Glutamatergic neuron (in vitro differentiated cells): ENCODE measurements around the gene CBLC. TPM values are rescaled to one million over a fixed set of nuclear protein-coding genes. Genes with fewer than 3 reads are reported as not detected.

Experiments
- DNase-seq: peaks from one replicate; pipeline ENCODE4 v3.0.0; 2022
- H3K27ac Mint-ChIP-seq: one replicate; pipeline ENCODE4 v1.8.0; 2020; ENCODE audit warnings: mild to moderate bottlenecking, mixed read lengths, inconsistent platforms; ENCODE audit not compliant: unreplicated experiment
- H3K27me3 Mint-ChIP-seq: one replicate; pipeline ENCODE4 v1.8.0; 2020; ENCODE audit warnings: mild to moderate bottlenecking, moderate library complexity, mixed read lengths, inconsistent platforms; ENCODE audit not compliant: unreplicated experiment
- H3K36me3 Mint-ChIP-seq: one replicate; pipeline ENCODE4 v1.8.0; 2020; ENCODE audit warnings: mild to moderate bottlenecking, mixed read lengths, inconsistent platforms; ENCODE audit not compliant: unreplicated experiment
- H3K4me1 Mint-ChIP-seq: one replicate; pipeline ENCODE4 v1.8.0; 2020; ENCODE audit warnings: mild to moderate bottlenecking, low read depth, mixed read lengths, inconsistent platforms; ENCODE audit not compliant: unreplicated experiment
- H3K4me3 Mint-ChIP-seq: one replicate; pipeline ENCODE4 v1.8.0; 2020; ENCODE audit warnings: mild to moderate bottlenecking, mixed read lengths, inconsistent platforms; ENCODE audit not compliant: unreplicated experiment
- H3K9me3 Mint-ChIP-seq: one replicate; pipeline ENCODE4 v1.8.0; 2020; ENCODE audit warnings: mild to moderate bottlenecking, moderate library complexity, mixed read lengths, inconsistent platforms; ENCODE audit not compliant: unreplicated experiment
- total RNA-seq: library from RNA; stranded (reverse); fragmentation: NEBNext Ultra II Directional; extraction: Animal tissue kit (Norgen Biotek cat#: 25700); gene quantifications from one replicate; pipeline ENCODE4 v1.2.1, GENCODE V29; 2021; ENCODE audit not compliant: unreplicated experiment
- TF ChIP-seq, protein P1 (sequence below): fragments of 200-600 bp; sonication (generic); IDR thresholded peaks from one replicate; pipeline ENCODE4 v1.5.0; 2021; ENCODE audit not compliant: partially characterized antibody, unreplicated experiment

Gene CBLC
- total RNA-seq, 1 donor from 2014 or later, result not detected

DNA sequence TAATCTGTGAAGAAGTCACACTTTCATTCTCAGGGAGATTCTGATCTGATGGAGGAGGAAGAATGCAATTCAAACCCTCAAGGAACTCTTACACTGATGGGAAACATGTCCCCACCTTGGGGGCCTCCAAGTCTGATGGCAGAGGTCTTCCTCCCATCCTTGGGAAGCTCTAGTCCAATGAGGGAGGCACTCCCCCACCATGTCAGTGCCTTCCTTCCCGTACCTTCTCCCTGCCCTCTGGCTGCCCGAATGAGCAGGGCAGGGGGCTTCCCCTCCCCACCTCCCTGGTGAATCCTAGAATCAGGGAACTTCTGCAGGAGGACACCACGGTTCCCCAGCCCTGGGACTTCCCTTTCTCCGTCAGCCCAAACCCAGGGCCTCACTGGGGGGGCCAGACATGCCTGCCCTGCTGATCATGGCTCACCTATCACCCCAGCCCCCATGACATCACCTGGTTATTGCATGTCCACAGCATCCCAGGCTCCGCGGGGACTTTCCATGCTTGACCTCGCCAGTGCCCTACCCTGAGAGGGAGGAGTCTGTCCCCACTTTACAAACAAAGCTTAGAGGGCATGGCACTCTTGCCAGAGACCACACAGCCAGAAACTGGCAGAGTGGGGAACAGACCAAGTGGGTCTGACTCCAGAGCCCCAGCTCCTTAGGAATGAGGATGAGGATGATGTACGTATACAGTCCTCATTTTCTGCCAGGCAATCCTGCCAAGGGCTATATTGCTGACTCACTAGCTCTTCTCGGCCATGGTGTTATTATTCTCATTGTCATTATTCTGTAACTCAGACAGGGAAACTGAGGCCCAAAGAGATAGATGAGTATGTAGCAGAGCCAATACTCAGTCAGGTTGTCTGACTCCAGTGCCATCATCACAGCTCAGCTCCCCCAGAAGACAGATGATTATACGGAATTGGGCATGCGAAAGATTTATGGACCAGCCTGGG, 38.8 kb upstream of the CBLC start:
- no peaks in the 10 kb centered on the region for H3K36me3 Mint-ChIP-seq
- no peak overlapping the region for H3K27ac Mint-ChIP-seq
- no peaks in the 10 kb centered on the region for H3K4me1 Mint-ChIP-seq

DNA sequence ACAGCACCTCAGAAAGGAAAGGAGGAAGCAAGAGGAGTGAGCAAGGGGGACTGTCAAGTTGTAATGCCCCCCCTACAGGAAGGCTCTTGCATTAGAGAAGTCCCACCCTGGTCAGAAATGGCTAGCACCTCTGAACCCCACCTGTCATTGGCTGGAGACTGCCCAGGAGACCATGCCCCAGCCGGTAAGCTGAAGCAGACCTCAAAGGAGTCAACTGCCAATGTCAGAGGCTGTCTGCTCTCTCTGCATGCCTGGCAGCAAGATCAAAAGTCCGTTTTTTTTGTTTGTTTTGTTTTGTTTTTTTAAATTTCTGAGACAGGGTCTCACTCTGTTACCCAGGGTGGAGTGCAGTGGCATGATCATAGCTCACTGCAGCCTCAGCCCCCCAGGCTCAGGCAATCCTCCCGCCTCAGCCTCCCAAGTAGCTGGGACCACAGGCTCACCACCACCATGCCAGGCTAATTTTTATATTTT, 37.3 kb upstream of the CBLC start:
- Mint-ChIP-seq H3K4me1 (no peaks in the 10 kb centered on the region), H3K9me3 (peaks cover 5% of the 10 kb centered on the region), H3K27ac (no peak overlapping the region), H3K36me3 (no peaks in the 10 kb centered on the region), H3K27me3 (peaks cover 2% of the 10 kb centered on the region), H3K4me3 (no peak overlapping the region)
- TF ChIP-seq, protein P1, sequence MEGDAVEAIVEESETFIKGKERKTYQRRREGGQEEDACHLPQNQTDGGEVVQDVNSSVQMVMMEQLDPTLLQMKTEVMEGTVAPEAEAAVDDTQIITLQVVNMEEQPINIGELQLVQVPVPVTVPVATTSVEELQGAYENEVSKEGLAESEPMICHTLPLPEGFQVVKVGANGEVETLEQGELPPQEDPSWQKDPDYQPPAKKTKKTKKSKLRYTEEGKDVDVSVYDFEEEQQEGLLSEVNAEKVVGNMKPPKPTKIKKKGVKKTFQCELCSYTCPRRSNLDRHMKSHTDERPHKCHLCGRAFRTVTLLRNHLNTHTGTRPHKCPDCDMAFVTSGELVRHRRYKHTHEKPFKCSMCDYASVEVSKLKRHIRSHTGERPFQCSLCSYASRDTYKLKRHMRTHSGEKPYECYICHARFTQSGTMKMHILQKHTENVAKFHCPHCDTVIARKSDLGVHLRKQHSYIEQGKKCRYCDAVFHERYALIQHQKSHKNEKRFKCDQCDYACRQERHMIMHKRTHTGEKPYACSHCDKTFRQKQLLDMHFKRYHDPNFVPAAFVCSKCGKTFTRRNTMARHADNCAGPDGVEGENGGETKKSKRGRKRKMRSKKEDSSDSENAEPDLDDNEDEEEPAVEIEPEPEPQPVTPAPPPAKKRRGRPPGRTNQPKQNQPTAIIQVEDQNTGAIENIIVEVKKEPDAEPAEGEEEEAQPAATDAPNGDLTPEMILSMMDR, result no peak
- no peak for DNase-seq

More for the DNA sequence above, 38.8 kb upstream of the CBLC start:
- H3K27me3 Mint-ChIP-seq, result peaks cover 2% of the 10 kb centered on the region
- H3K9me3 Mint-ChIP-seq, result peaks cover 3% of the 10 kb centered on the region
- TF ChIP-seq, protein P1, result no peak
- no peak for DNase-seq
- no peak overlapping the region for H3K4me3 Mint-ChIP-seq

DNA sequence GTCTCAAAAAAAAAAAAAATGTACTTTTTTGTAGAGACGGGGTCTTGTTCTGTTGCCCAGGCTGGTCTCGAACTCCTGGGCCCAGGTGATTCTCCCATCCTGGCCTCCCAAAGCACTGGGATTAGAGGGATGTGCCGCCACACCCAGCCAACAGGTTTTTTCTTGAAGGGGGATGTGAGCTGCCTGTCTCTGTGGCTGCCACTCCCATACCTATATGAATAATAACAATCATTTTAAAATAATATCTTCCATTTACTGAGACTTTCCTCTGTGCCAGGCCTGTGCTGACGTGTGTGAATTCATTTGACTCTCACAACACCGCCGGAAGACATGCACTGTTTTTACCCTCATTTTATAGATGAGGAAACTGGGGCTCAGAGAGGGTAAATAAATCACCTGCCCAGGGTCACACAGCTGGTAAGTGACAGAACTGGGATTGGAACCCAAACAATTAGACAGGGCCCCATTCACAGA, 36.4 kb upstream of the CBLC start:
- H3K4me3 Mint-ChIP-seq, result no peak overlapping the region
- H3K27me3 Mint-ChIP-seq, result peaks cover 6% of the 10 kb centered on the region
- H3K36me3 Mint-ChIP-seq, result no peaks in the 10 kb centered on the region
- no peak overlapping the region for H3K27ac Mint-ChIP-seq
- no peak for DNase-seq
- TF ChIP-seq, protein P1, result no peak
- H3K9me3 Mint-ChIP-seq, result peaks cover 5% of the 10 kb centered on the region
- no peaks in the 10 kb centered on the region for H3K4me1 Mint-ChIP-seq

DNA sequence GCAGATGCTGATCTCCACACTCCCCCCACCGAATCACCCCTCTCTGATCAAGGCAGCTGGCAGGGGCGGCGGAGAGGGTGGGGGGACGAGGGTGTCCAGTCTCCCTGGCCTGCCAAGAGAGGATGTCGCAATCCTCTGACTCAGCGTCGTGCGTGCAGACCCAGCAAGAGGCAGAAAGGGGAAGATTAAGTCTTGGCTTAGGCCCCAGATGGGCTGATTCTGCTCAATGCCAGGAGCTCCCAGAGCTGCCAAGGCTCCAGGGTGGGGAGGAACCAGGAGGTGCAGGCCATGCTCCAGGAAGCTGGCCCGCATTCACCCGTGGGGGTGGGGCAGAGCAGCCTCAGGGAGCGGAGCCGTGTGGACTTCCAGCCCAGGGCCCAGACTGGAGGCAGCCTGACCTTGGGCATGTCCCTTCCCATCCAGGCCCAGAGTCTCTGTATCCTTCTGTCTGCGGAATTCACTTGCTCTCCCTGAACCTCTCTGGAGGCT, 35.8 kb upstream of the CBLC start:
- DNase-seq, result no peak
- H3K4me1 Mint-ChIP-seq, result no peaks in the 10 kb centered on the region
- H3K9me3 Mint-ChIP-seq, result peaks cover 5% of the 10 kb centered on the region
- H3K36me3 Mint-ChIP-seq, result no peaks in the 10 kb centered on the region
- TF ChIP-seq, protein P1, result no peak
- no peak overlapping the region for H3K27ac Mint-ChIP-seq
- H3K27me3 Mint-ChIP-seq, result peaks cover 9% of the 10 kb centered on the region
- H3K4me3 Mint-ChIP-seq, result no peak overlapping the region
